Gastroesophageal sphincter (tissue), 3 donors: ENCODE measurements around the gene CSNK2A1.
"Not testable (repeated sequence)": the region's sequence is repeated elsewhere in the genome, so short reads cannot be mapped to it uniquely, and the experiment has no call there.

Source experiments
- EP300 ChIP-seq: sonication (generic); formaldehyde crosslinking; IDR thresholded peaks from one replicate; pipeline ENCODE4 v1.6.1; 2017; ENCODE audit warnings: antibody characterized with exemption, mild to moderate bottlenecking
- TF ChIP-seq, protein P1 (sequence below), 4 experiments: fragments of 200-600 bp in 2 of 4; fragments of 450-650 bp in 2 of 4; sonication (generic) in 1 of 4; IDR thresholded peaks; one replicate each; pipeline ENCODE4 v1.5.1; 2017 to 2019; ENCODE audit warnings: antibody characterized with exemption in 4 of 4, mild to moderate bottlenecking in 2 of 4, moderate library complexity in 2 of 4

DNA sequence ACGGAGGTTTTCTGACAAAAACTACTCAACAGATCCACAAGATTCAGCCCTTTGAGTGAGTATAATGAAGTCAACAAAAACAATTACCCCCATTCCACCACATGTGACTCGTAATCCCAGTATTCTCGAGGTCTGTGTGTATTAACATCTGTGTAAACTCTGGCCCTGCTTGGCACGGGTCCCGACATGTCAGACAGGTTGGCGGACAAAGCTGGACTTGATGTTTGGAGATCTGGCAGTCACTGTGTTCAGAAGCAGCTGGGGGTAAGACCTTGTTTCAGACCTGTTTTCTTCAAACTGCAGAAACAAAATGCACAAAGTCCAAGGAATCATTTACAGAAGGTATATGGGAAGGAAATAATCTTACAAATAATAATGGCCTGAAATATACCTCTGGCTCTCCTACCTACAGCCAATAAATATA lies 35.2 kb downstream of the CSNK2A1 start:
- TF ChIP-seq EP300, result not testable (repeated sequence)
- TF ChIP-seq, protein P1, sequence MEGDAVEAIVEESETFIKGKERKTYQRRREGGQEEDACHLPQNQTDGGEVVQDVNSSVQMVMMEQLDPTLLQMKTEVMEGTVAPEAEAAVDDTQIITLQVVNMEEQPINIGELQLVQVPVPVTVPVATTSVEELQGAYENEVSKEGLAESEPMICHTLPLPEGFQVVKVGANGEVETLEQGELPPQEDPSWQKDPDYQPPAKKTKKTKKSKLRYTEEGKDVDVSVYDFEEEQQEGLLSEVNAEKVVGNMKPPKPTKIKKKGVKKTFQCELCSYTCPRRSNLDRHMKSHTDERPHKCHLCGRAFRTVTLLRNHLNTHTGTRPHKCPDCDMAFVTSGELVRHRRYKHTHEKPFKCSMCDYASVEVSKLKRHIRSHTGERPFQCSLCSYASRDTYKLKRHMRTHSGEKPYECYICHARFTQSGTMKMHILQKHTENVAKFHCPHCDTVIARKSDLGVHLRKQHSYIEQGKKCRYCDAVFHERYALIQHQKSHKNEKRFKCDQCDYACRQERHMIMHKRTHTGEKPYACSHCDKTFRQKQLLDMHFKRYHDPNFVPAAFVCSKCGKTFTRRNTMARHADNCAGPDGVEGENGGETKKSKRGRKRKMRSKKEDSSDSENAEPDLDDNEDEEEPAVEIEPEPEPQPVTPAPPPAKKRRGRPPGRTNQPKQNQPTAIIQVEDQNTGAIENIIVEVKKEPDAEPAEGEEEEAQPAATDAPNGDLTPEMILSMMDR (IDR thresholded peaks at IDR 0.05), result not testable (repeated sequence)
